HepG2 (cell line): ENCODE measurements around the gene PFDN2. TPM values are rescaled to one million over a fixed set of nuclear protein-coding genes. Genes with fewer than 3 reads are reported as not detected.
A peak's percentile ranks its signal among the peaks of the same experiment; 100 is the strongest.

ENCODE experiments used
- GABPA ChIP-seq, 2 experiments: IDR thresholded peaks; 2 replicates each; pipeline ENCODE4 v1.6.1; 2011 to 2016; ENCODE audit warnings: low read depth in 2 of 2, low read length in 1 of 2, missing biosample characterization in 1 of 2, missing genetic modification characterization in 1 of 2
- GATAD2A ChIP-seq: IDR thresholded peaks from 2 replicates; pipeline ENCODE4 v1.6.1; 2016
- HOXA3 ChIP-seq: sonication (generic); formaldehyde crosslinking; IDR thresholded peaks from 2 replicates; pipeline ENCODE4 v1.5.0; 2020; ENCODE audit warnings: missing genetic modification reagents
- JUNB ChIP-seq: sonication (generic); formaldehyde crosslinking; IDR thresholded peaks from 2 replicates; pipeline ENCODE4 v1.8.0; 2022; ENCODE audit warnings: missing genetic modification reagents, mild to moderate bottlenecking, borderline replicate concordance
- MATR3 ChIP-seq: sonication (generic); formaldehyde crosslinking; IDR thresholded peaks from 2 replicates; pipeline ENCODE4 v1.4.0; 2020; ENCODE audit warnings: missing genetic modification reagents
- RELA ChIP-seq: sonication (generic); formaldehyde crosslinking; IDR thresholded peaks from 2 replicates; pipeline ENCODE4 v1.4.0; 2020; ENCODE audit warnings: missing genetic modification reagents
- SP1 ChIP-seq, 2 experiments: fragments of 450-650 bp in 1 of 2; sonication (generic) in 1 of 2; formaldehyde crosslinking in 1 of 2; IDR thresholded peaks; 2 replicates each; pipeline versions ENCODE4 v1.4.0 to v1.6.1; 2016 to 2020; ENCODE audit warnings: missing genetic modification reagents in 1 of 2
- ZBTB21 ChIP-seq: sonication (generic); formaldehyde crosslinking; IDR thresholded peaks from 2 replicates; pipeline ENCODE4 v1.4.0; 2020; ENCODE audit warnings: missing genetic modification reagents
- ZNF17 ChIP-seq: sonication (generic); formaldehyde crosslinking; IDR thresholded peaks from 2 replicates; pipeline ENCODE4 v1.5.0; 2020; ENCODE audit warnings: mild to moderate bottlenecking, missing genetic modification reagents
- ZNF616 ChIP-seq: sonication (generic); formaldehyde crosslinking; IDR thresholded peaks from 2 replicates; pipeline ENCODE4 v1.5.0; 2020; ENCODE audit warnings: low read depth, mild to moderate bottlenecking, missing genetic modification reagents
- polyA plus RNA-seq, 8 experiments: library from polyadenylated mRNA; depleted of rRNA in 3 of 8; stranded (reverse) in 7 of 8; unstranded in 1 of 8; fragments of >200 nt; fragmentation: Illumina TruSeq in 4 of 8; extraction: Trizol in 4 of 8; gene quantifications; 2 replicates each; pipeline versions ENCODE4 v1.2.1 to v1.2.3, GENCODE V29; 2011 to 2016; ENCODE audit warnings: low read depth in 4 of 8, missing spikeins in 1 of 8, mixed read lengths in 1 of 8; ENCODE audit not compliant: insufficient read depth in 1 of 8
- total RNA-seq, 5 experiments: library from RNA; depleted of rRNA; stranded (reverse); fragments of >200 nt; fragmentation: Illumina TruSeq; extraction: Trizol; gene quantifications; 2 replicates each; pipeline ENCODE4 v1.2.3, GENCODE V29; 2016; ENCODE audit warnings: low read depth in 1 of 5
- TF ChIP-seq, protein P1 (sequence below): sonication (generic); IDR thresholded peaks from 2 replicates; pipeline ENCODE4 v1.6.1; 2016; ENCODE audit warnings: low read depth, borderline replicate concordance
- TF ChIP-seq, protein P2 (sequence below): sonication (generic); formaldehyde crosslinking; IDR thresholded peaks from 2 replicates; pipeline ENCODE4 v1.4.0; 2020; ENCODE audit warnings: missing genetic modification reagents
- TF ChIP-seq, protein P3 (sequence below): IDR thresholded peaks from 2 replicates; pipeline ENCODE4 v1.6.1; 2016; ENCODE audit warnings: low read depth, missing genetic modification reagents, missing compliant biosample characterization
- TF ChIP-seq, protein P4 (sequence below): sonication (generic); formaldehyde crosslinking; IDR thresholded peaks from 2 replicates; pipeline ENCODE4 v1.8.0; 2022; ENCODE audit warnings: missing genetic modification reagents, mild to moderate bottlenecking, inconsistent platforms, borderline replicate concordance
- TF ChIP-seq, protein P5 (sequence below): sonication (generic); formaldehyde crosslinking; IDR thresholded peaks from 2 replicates; pipeline ENCODE4 v1.5.0; 2020; ENCODE audit warnings: mild to moderate bottlenecking, missing genetic modification reagents, borderline replicate concordance

The PFDN2 gene
- total and polyA plus RNA-seq, 2 of the 13 experiments (the other 11 are each of a cell fraction or from before 2014, with no cell fraction given) = 62.6 to 63.6 TPM

DNA sequence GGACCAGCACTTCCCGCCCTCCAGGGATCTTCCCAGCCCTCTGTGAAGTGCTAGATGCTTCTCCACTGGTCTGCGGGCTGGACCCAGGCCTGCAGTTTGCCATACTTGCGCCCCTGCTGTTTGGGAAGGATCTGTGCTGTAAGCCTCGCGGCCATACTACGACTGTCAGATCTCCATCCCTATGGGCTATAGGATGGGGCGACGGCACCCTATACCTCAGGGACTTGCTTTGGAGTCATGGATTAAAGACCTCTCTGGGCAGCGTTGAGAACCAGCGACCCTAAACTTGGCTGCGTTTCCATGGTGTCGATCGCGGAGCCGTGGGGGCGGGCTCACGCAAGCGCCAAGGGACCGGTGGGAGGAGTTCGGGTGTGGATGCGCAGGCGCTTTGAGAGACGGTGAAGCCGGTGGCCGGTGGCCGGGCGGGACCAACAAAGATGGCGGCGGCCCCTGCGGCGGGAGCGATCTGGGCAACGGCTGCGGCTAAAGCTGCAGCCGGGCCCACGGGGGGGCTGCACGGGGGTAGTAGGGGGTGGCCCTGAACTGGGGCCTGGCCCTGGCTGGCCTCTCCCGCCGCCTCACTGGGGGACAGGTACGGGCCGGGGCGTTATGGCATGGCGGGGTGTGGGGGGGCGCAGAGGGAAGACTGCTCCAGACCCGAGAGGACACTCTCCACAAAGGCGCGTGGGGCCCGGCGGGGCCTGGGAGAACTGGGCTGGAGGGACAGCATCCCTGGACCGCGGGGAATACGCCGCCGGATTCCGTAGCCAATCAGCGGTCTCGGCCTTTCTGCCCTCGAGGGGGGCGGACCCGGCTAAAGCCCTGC lies 41.5 kb upstream of the PFDN2 start, which contains the start of gene USP21 (continued):
- TF ChIP-seq ZNF616 (CRISPR knock-in tag) (no peak), ZNF17 (CRISPR knock-in tag) (no peak), ZBTB21 (no peak), MATR3 (no peak), JUNB (no peak), HOXA3 (CRISPR knock-in tag) (peak; percentile 54; the same call in 1 of the 2 replicates), RELA (no peak), GABPA (IDR thresholded peaks at IDR 0.05; ENCODE audit: low read depth, low read length) (no peak), GABPA (CRISPR knock-in tag; IDR thresholded peaks at IDR 0.05; ENCODE audit: low read depth) (peak; percentile 54; the same call in 1 of the 2 replicates), GATAD2A (CRISPR knock-in tag) (no peak; the same call in 1 of the 2 replicates), SP1 (IDR thresholded peaks at IDR 0.05) (no peak), SP1 (CRISPR knock-in tag; IDR thresholded peaks at IDR 0.05) (peak; percentile 75)
- TF ChIP-seq, protein P1, sequence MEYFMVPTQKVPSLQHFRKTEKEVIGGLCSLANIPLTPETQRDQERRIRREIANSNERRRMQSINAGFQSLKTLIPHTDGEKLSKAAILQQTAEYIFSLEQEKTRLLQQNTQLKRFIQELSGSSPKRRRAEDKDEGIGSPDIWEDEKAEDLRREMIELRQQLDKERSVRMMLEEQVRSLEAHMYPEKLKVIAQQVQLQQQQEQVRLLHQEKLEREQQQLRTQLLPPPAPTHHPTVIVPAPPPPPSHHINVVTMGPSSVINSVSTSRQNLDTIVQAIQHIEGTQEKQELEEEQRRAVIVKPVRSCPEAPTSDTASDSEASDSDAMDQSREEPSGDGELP = no peak
- TF ChIP-seq, protein P2, sequence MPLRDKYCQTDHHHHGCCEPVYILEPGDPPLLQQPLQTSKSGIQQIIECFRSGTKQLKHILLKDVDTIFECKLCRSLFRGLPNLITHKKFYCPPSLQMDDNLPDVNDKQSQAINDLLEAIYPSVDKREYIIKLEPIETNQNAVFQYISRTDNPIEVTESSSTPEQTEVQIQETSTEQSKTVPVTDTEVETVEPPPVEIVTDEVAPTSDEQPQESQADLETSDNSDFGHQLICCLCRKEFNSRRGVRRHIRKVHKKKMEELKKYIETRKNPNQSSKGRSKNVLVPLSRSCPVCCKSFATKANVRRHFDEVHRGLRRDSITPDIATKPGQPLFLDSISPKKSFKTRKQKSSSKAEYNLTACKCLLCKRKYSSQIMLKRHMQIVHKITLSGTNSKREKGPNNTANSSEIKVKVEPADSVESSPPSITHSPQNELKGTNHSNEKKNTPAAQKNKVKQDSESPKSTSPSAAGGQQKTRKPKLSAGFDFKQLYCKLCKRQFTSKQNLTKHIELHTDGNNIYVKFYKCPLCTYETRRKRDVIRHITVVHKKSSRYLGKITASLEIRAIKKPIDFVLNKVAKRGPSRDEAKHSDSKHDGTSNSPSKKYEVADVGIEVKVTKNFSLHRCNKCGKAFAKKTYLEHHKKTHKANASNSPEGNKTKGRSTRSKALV (CRISPR knock-in tag) = no peak
- TF ChIP-seq, protein P3, sequence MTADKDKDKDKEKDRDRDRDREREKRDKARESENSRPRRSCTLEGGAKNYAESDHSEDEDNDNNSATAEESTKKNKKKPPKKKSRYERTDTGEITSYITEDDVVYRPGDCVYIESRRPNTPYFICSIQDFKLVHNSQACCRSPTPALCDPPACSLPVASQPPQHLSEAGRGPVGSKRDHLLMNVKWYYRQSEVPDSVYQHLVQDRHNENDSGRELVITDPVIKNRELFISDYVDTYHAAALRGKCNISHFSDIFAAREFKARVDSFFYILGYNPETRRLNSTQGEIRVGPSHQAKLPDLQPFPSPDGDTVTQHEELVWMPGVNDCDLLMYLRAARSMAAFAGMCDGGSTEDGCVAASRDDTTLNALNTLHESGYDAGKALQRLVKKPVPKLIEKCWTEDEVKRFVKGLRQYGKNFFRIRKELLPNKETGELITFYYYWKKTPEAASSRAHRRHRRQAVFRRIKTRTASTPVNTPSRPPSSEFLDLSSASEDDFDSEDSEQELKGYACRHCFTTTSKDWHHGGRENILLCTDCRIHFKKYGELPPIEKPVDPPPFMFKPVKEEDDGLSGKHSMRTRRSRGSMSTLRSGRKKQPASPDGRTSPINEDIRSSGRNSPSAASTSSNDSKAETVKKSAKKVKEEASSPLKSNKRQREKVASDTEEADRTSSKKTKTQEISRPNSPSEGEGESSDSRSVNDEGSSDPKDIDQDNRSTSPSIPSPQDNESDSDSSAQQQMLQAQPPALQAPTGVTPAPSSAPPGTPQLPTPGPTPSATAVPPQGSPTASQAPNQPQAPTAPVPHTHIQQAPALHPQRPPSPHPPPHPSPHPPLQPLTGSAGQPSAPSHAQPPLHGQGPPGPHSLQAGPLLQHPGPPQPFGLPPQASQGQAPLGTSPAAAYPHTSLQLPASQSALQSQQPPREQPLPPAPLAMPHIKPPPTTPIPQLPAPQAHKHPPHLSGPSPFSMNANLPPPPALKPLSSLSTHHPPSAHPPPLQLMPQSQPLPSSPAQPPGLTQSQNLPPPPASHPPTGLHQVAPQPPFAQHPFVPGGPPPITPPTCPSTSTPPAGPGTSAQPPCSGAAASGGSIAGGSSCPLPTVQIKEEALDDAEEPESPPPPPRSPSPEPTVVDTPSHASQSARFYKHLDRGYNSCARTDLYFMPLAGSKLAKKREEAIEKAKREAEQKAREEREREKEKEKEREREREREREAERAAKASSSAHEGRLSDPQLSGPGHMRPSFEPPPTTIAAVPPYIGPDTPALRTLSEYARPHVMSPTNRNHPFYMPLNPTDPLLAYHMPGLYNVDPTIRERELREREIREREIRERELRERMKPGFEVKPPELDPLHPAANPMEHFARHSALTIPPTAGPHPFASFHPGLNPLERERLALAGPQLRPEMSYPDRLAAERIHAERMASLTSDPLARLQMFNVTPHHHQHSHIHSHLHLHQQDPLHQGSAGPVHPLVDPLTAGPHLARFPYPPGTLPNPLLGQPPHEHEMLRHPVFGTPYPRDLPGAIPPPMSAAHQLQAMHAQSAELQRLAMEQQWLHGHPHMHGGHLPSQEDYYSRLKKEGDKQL = no peak
- TF ChIP-seq, protein P4, sequence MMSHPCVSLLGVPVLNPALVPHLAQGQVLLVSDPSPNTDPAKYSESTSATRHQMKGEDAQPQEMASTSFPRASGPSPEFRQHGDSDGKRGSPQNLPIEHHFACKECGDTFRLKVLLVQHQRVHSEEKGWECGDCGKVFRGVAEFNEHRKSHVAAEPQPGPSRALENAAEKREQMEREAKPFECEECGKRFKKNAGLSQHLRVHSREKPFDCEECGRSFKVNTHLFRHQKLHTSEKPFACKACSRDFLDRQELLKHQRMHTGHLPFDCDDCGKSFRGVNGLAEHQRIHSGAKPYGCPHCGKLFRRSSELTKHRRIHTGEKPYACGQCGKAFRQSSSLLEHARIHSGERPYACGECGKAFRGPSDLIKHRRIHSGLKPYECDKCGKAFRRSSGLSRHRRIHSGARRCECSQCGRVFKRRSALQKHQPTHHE (CRISPR knock-in tag) = no peak
- TF ChIP-seq, protein P5, sequence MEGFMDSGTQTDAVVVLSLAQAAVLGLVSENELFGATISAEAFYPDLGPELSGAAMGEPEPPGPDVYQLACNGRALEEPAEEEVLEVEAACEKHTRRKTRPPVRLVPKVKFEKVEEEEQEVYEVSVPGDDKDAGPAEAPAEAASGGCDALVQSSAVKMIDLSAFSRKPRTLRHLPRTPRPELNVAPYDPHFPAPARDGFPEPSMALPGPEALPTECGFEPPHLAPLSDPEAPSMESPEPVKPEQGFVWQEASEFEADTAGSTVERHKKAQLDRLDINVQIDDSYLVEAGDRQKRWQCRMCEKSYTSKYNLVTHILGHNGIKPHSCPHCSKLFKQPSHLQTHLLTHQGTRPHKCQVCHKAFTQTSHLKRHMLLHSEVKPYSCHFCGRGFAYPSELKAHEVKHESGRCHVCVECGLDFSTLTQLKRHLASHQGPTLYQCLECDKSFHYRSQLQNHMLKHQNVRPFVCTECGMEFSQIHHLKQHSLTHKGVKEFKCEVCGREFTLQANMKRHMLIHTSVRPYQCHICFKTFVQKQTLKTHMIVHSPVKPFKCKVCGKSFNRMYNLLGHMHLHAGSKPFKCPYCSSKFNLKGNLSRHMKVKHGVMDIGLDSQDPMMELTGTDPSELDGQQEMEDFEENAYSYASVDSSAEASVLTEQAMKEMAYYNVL (CRISPR knock-in tag) = no peak; the same call in 1 of the 2 replicates
